Left forelimb (tissue), 1 donor: ENCODE measurements around the gene ENTPD8.
A peak's percentile ranks its signal among the peaks of the same experiment; 100 is the strongest.

Experiments
- DNase-seq: peaks from one replicate; pipeline ENCODE4 v3.0.0-alpha.2; 2018; ENCODE audit warnings: low spot score

The ENTPD8 gene

DNA sequence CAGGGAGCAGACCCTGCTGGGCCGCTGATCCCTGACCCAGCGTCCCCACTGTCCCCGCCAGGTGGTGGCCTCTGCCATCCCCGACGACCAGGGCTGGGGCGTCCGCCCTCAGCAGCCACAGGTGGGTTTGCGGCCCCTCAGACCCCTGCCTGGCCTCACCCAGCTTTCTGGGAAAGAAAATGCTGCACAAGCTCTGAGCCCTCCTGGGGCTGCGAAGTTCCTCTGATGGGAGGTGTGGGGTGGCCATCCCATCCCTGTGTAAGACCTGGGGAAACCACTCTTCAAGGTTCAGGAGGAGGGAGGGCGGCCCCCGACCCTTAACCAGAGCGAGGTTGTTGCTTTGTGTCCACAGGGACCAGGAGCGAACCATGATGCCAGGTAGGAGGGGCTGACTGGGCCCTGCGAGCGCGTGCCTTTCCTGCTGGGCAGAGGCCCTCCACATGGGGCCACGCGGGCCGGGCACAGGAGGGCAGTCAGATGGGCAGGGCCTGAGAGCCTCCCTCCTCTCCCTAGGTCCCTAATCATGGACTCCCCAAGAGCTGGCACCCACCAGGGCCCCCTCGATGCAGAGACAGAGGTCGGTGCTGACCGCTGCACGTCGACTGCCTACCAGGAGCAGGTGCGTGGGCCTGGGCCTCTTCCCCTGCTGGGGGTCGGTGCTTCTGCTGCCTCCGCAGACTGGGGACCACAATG lies 10.3 kb downstream of the ENTPD8 start:
- DNase-seq: no peak

GRCh38 chr9:137429974-137430722 lies 11.0 kb downstream of the ENTPD8 start:
- no peak for DNase-seq

DNA sequence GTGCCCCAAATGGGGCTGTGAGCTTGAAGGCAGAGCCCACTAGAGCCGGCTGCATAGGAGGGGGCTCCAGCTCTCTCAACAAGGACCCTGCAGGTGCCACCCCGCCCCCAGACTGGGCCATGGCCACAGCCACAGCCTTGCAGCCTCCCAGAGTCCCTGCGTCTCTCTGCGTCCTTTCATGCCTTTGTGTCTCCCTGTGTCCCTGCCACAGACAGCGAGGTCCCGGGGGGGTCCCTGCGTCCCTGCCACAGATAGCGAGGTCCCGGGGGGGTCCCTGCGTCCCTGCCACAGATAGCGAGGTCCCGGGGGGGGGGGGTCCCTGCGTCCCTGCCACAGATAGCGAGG lies 11.6 kb downstream of the ENTPD8 start:
- DNase-seq: no peak

- no peak for DNase-seq
Measured at GRCh38 chr9:137428841-137429545, 12.2 kb downstream of the ENTPD8 start.

DNA sequence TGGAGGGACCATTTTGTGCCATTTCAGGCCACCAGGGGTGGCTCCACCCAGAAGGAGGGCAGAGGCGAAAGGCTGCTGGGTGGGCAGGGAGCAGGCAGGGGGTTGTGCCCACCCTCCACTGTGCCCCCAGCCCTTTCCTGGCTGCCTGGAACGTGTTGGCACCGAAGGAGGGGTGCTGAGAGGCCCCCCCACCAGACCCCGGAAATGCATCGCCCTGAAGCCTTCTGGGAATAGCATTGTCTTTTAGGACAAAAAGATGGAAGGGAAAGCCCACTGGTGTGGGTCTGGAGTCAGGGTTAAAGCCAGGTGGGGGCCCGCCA lies 12.9 kb downstream of the ENTPD8 start:
- no peak for DNase-seq

DNA sequence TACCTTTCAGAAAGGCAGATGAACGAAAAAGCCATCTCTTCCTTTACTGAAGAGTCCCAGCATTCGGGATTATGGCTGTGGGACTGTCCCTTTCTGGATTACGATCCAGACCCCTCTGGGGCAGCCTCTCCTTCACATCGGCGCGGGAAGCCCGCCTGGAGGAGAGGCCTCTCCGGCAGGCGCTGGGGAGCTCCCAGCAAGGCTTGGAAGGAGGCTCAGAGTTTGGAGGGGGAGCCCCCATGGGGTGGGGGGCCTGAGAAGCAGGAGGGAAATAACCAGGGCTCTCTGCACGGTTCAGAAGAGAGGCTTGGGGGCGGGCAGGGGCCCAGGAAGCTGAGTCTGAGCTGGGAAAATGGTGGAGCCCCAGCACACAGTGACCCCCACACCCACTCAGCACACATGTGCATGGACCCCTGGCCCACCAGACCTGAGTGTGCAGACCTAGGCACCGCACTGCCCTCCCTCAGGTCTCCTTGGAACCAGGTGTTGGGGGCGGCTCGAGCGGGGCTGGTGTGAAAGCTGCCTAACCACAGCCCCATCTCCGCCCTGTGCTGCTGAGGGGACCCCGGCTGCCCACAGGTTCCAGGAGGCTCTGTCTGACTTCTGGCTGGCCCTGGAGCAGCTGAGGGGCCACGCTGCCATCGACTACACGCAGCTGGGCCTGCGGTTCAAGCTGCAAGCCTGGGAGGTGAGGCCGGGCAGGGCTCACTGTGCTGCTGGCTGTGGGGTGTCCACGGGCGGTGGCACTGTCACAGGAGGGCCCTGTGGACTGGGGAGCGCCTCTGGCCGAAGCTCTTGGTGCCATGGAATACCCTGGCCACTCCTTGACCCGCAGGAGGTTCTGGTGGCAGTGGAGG lies 13.5 kb downstream of the ENTPD8 start:
- no peak for DNase-seq

GRCh38 chr9:137426018-137426681 lies 15.0 kb downstream of the ENTPD8 start:
- DNase-seq: no peak

- peak; percentile 65 for DNase-seq
Measured at GRCh38 chr9:137423514-137424291, 17.5 kb downstream of the ENTPD8 start.

GRCh38 chr9:137422604-137423513 lies 18.3 kb downstream of the ENTPD8 start, which contains the start of the genes EXD3 and NOXA1:
Gene EXD3, minus strand, starts transcription at chr9:137423162. Its CDS starts 27,805 bp downstream, at chr9:137395357.
Gene NOXA1, plus strand, starts transcription at chr9:137423393. Its CDS starts 137 bp downstream, at chr9:137423530.
- DNase-seq: peak; percentile 91

- peak; percentile 53 for DNase-seq
Measured at GRCh38 chr9:137421838-137422603, 19.1 kb downstream of the ENTPD8 start.

DNA sequence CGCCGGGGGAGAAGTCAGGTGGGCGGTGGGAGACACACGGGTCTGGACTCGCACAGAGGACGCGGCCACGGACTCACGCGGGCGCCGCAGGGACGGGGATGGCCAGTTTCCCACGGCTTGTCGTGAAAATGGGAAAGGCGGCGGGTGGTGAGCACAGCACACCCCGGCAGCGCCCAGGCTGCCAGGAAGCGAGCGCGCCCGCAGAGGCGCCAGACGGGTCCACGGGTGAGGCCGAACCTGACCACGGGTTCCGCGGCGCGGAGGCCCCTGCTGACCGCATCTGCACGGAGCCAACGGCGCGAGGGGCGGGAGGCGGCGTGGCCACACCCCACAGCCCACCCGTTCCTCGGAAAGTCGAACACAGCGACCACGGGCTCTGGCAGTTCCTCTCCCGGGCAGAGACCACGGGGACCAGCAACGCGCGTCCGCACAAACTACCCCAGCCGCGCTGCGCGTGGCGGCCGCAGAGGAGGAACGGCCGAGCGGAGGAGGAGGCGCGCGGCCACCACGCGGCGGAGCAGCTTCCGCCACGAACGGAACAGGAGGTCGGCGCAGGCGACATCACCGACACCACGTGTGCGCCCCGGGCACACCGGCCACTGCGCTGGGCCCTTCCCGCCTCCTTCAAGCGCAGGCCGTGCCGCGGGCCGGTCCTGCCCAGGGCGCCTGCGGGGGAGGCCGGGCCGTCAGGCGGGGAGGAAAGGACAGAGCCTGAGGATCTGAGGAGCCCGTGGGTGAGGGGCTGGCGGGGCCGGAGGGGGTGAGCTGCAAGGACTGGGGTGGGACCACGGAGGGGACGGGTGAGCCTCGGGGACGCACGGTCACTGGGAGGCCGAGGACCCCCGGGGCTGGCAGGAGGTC lies 23.8 kb downstream of the ENTPD8 start:
- DNase-seq: no peak

- DNase-seq: no peak
Measured at GRCh38 chr9:137416563-137417151, 24.5 kb downstream of the ENTPD8 start.

GRCh38 chr9:137416006-137416562 lies 25.1 kb downstream of the ENTPD8 start:
- DNase-seq: no peak

DNA sequence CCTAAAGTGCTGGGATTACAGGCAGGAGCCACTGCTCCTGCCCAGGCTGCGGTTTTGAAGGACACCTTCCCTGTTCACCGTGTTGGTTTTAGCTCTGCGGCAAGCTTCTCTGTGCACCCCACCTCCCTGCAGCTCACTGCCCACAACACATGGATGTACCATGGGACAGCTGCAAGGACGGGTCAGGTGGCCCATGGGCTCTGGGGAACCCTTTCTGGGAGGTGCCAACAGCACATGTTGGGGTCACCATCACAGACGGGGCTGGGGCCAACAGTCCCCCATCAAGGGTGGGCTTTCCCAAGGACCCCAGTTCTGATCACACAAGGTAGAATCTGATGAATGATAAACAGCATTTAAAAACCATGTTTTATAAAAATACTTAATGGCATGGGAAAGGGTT lies 25.7 kb downstream of the ENTPD8 start:
- DNase-seq: no peak

DNA sequence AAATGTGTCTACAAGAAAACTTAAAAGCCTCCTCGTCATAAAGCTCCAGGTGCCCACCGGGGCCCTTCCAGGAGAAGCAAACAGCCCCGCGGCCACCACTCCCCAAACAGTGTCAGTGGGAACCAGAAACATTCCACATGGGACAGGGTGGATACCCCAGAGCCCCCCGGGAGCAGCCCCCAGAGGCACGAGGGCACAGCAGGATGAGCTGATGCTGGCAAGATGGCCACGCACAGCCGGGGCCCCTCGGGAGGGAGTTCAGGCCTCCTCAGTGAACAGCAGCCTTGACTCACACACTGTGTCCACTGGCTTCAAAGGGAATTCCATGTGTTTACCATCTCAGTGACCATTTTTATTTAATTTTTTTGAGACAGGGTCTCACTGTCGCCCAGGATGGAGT lies 28.7 kb downstream of the ENTPD8 start:
- DNase-seq: no peak

DNA sequence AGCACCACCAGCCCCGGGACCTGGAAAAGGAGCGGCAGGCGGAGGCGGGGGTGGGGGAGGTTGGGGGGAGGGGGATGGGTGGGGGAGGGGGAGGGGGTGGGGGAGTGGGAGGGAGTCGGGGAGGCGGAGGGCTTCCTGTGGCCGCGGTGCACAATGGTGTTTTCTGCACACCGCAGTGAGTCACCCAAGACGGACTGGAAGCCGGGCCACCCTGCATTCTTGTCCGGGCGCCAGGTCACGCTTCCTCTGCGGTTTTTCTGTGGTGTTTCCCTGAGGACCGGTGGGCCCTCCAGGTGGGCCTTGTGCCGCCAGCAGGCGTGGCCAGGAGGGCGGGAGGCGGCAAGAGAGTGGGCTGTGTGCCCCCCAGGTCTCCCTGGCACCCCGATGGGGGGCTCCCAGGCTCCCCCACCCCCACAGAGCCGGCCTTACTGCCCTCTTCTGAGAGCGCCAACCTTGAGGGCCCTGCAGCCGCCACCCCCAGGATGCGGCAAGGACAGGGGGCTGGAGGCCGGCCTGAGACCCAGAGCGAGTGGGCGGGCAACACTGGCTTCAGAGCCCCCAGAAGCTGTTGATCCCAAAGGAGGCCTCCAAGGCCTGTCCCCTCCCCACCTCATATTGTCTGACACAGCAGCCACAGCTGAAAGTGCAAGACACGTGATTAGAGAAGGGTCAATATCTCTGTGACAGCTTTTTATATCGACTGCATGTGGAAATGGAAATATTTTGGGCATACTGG lies 29.3 kb downstream of the ENTPD8 start:
- DNase-seq: no peak

- no peak for DNase-seq
Measured at GRCh38 chr9:137411260-137411644, 29.9 kb downstream of the ENTPD8 start.
